K562 (cell line): Measurements from ENCODE around the gene APOBEC3A. TPM values are rescaled to one million over a fixed set of nuclear protein-coding genes. Genes with fewer than 3 reads are reported as not detected.
A peak's percentile ranks its signal among the peaks of the same experiment; 100 is the strongest.

Experiments
- ATAC-seq: fragments of 200-7000 bp; cut with Tn5 transposase; 3 replicates; pipeline ENCODE4 v1.9.1; 2020; ENCODE audit warnings: moderate library complexity
- BruUV-seq: library from RNA; stranded (reverse); fragments of 400-500 nt; replicated peaks from 2 replicates; lab custom pipeline; 2021; lab: Mats Ljungman, UMichigan
- CTCF ChIA-PET: fragments of 300-600 bp; formaldehyde crosslinking; extraction: SDS; loops from one replicate; lab custom pipeline; 2021; ENCODE audit warnings: low intra/inter-chr PET ratio; lab: Yijun Ruan, JAX
- POLR2A ChIA-PET: fragments of 300-600, 350-650 bp; sonication (Branson Sonifier 250); formaldehyde crosslinking; extraction: SDS; loops from one replicate; lab custom pipeline; 2021; ENCODE audit warnings: antibody characterized with exemption, inconsistent platforms; lab: Yijun Ruan, JAX
- DNase-seq, 4 experiments: peaks; one replicate each; pipeline versions ENCODE4 v3.0.0 to v3.0.0-alpha.2; 2011 to 2018; ENCODE audit warnings: low spot score in 3 of 4, mixed read lengths in 3 of 4; ENCODE audit errors: extremely low read depth in 1 of 4
- FAIRE-seq: peaks from 2 replicates; lab custom pipeline; 2011; peaks lifted over from hg19 to GRCh38; lab: Jason Lieb, UNC
- H2AFZ ChIP-seq: 2 replicates; pipeline ENCODE4 v1.6.0; 2011; ENCODE audit warnings: low read depth, low read length, control low read depth, inconsistent platforms
- H3K27ac ChIP-seq: fragments of 200-600 bp; 3 replicates; pipeline ENCODE4 v1.8.0; 2011; ENCODE audit warnings: low read depth, mild to moderate bottlenecking, control low read depth, inconsistent platforms, low read length, moderate library complexity, mixed read lengths; ENCODE audit errors: extremely low read depth
- H3K27me3 ChIP-seq, 2 experiments: fragments of 300-600 bp in 1 of 2; 2 replicates in 1 of 2; 3 replicates in 1 of 2; pipeline versions ENCODE4 v1.6.0 to v1.8.0; 2011; ENCODE audit warnings: inconsistent platforms in 2 of 2, low read length in 2 of 2, mild to moderate bottlenecking in 1 of 2, mixed read lengths in 1 of 2, moderate library complexity in 1 of 2; ENCODE audit not compliant: control insufficient read depth in 2 of 2, insufficient read depth in 2 of 2
- H3K36me3 ChIP-seq: fragments of 300-600 bp; 3 replicates; pipeline ENCODE4 v1.8.0; 2011; ENCODE audit warnings: mild to moderate bottlenecking, low read length, inconsistent platforms; ENCODE audit not compliant: control insufficient read depth, insufficient read depth
- H3K4me1 ChIP-seq, 2 experiments: fragments of 200-600 bp in 1 of 2; replicated peaks in 1 of 2; 2 replicates in 1 of 2; 3 replicates in 1 of 2; pipeline versions ENCODE4 v1.5.1 to v1.8.0; 2011; ENCODE audit warnings: inconsistent platforms in 2 of 2, low read length in 2 of 2, mild to moderate bottlenecking in 1 of 2, mixed read lengths in 1 of 2, moderate library complexity in 1 of 2; ENCODE audit not compliant: control insufficient read depth in 2 of 2, insufficient read depth in 2 of 2
- H3K4me2 ChIP-seq: 2 replicates; pipeline ENCODE4 v1.6.1; 2011; ENCODE audit warnings: low read length, control low read depth, inconsistent platforms, mixed read lengths; ENCODE audit not compliant: insufficient read depth
- H3K4me3 ChIP-seq: fragments of 200-600 bp; sonication (generic), shearing (Covaris generic); 2 replicates; pipeline ENCODE4 v1.5.1; 2016; ENCODE audit warnings: control low read depth, inconsistent platforms
- H3K79me2 ChIP-seq: fragments of 200-600 bp; 3 replicates; pipeline ENCODE4 v1.8.0; 2011; ENCODE audit warnings: low read length, inconsistent platforms; ENCODE audit not compliant: control insufficient read depth, insufficient read depth
- H3K9ac ChIP-seq, 2 experiments: 2 replicates each; pipeline versions ENCODE4 v1.6.0 to v1.6.1; 2011; ENCODE audit warnings: low read depth in 2 of 2, low read length in 2 of 2, control low read depth in 1 of 2, inconsistent platforms in 1 of 2, mild to moderate bottlenecking in 1 of 2, mixed read lengths in 1 of 2; ENCODE audit not compliant: insufficient read depth in 1 of 2
- H3K9me1 ChIP-seq: one replicate; pipeline ENCODE4 v1.6.0; 2011; ENCODE audit warnings: inconsistent platforms, mild to moderate bottlenecking, low read length, moderate library complexity; ENCODE audit not compliant: control insufficient read depth, insufficient read depth
- H3K9me3 ChIP-seq: replicated peaks from 2 replicates; pipeline ENCODE4 v1.5.1; 2011; ENCODE audit warnings: low read depth, low read length, inconsistent platforms; ENCODE audit not compliant: control insufficient read depth, insufficient read depth
- H4K20me1 ChIP-seq: replicated peaks from 2 replicates; pipeline ENCODE4 v1.6.1; 2011; ENCODE audit warnings: low read length, inconsistent platforms, mixed read lengths; ENCODE audit not compliant: control insufficient read depth, insufficient read depth
- ATF1 ChIP-seq, 2 experiments: fragments of 450-650 bp in 1 of 2; IDR thresholded peaks; 2 replicates each; pipeline ENCODE4 v1.6.1; 2016; ENCODE audit warnings: missing compliant biosample characterization in 1 of 2, missing genetic modification characterization in 1 of 2
- CCAR2 ChIP-seq: fragments of 200-400 bp; formaldehyde crosslinking; IDR thresholded peaks from 2 replicates; pipeline ENCODE4 v1.6.1; 2017; ENCODE audit warnings: mild to moderate bottlenecking, low read depth, low read length
- E2F6 ChIP-seq, 2 experiments: IDR thresholded peaks; 2 replicates each; pipeline ENCODE4 v1.6.1; 2011; ENCODE audit warnings: borderline replicate concordance in 1 of 2, control low read depth in 1 of 2, low read depth in 1 of 2, low read length in 1 of 2, mild to moderate bottlenecking in 1 of 2, mixed read lengths in 1 of 2, moderate library complexity in 1 of 2; ENCODE audit not compliant: insufficient read depth in 1 of 2, insufficient read length in 1 of 2, poor library complexity in 1 of 2, severe bottlenecking in 1 of 2; ENCODE audit errors: extremely low read depth in 1 of 2
- NFYB ChIP-seq: IDR thresholded peaks from 2 replicates; pipeline ENCODE4 v1.6.1; 2011; ENCODE audit warnings: mild to moderate bottlenecking, moderate library complexity; ENCODE audit not compliant: insufficient read length; ENCODE audit errors: extremely low read depth
- RAD51 ChIP-seq: fragments of 450-650 bp; IDR thresholded peaks from 2 replicates; pipeline ENCODE4 v1.7.1; 2016; ENCODE audit warnings: low read depth, mild to moderate bottlenecking, borderline replicate concordance
- RBM25 ChIP-seq: fragments of 200-400 bp; formaldehyde crosslinking; IDR thresholded peaks from 2 replicates; pipeline ENCODE4 v1.6.1; 2018; ENCODE audit warnings: low read length, low read depth, moderate library complexity; ENCODE audit not compliant: severe bottlenecking
- TCF7L2 ChIP-seq: fragments of 150-350 bp; IDR thresholded peaks from 2 replicates; pipeline ENCODE4 v1.6.1; 2016; ENCODE audit warnings: low read depth, mild to moderate bottlenecking, low read length, moderate library complexity
- USF1 ChIP-seq: sonication (generic); formaldehyde crosslinking; IDR thresholded peaks from 2 replicates; pipeline ENCODE4 v1.9.0; 2022; ENCODE audit warnings: mild to moderate bottlenecking, missing genetic modification reagents
- WGBS: fragments of 100-300 bp; shearing (Covaris generic); methylation state at CpG from one replicate; pipeline ENCODE4 v1.1.6; 2016; ENCODE audit warnings: low coverage, mixed read lengths; ENCODE audit not compliant: insufficient coverage; ENCODE audit errors: missing lambda C conversion rate; 5-methylcytosine and 5-hydroxymethylcytosine counted together
- in situ Hi-C: fragments of 300-500 bp; cut with MboI; formaldehyde crosslinking; loops from 4 replicates; pipeline ENCODE4 v1.15.0; 2018; ENCODE audit warnings: inconsistent platforms, mixed read lengths
- intact Hi-C: fragments of 100-400 bp; cut with micrococcal nuclease; formaldehyde crosslinking; loops from 2 replicates; pipeline ENCODE4 v1.14.2; 2022
- polyA plus RNA-seq, 8 experiments: library from polyadenylated mRNA; depleted of rRNA in 4 of 8; stranded (reverse) in 5 of 8; unstranded in 3 of 8; fragments of >200 nt; fragmentation: Nextera tagmentation in 2 of 8; fragmentation: Illumina TruSeq in 1 of 8; extraction: Ambion mirVana in 2 of 8; extraction: Trizol in 1 of 8; gene quantifications; 2 replicates each; pipeline versions ENCODE4 v1.2.1 to v1.2.3, GENCODE V29; 2011 to 2014; ENCODE audit warnings: inconsistent platforms in 1 of 8, missing spikeins in 1 of 8
- total RNA-seq, 7 experiments: library from RNA; depleted of rRNA in 6 of 7; stranded (reverse); fragments of >200 nt in 6 of 7; fragmentation: Illumina TruSeq in 2 of 7; extraction: Trizol in 2 of 7; gene quantifications; 2 replicates each; pipeline versions ENCODE4 v1.2.1 to v1.2.3, GENCODE V29; 2011 to 2021; ENCODE audit warnings: low replicate concordance in 1 of 7
- TF ChIP-seq, protein P1 (sequence below): sonication (generic); formaldehyde crosslinking; IDR thresholded peaks from 2 replicates; pipeline ENCODE4 v1.5.0; 2020; ENCODE audit warnings: missing genetic modification reagents

The APOBEC3A gene
- total and polyA plus RNA-seq, 9 of the 15 experiments (the other 6 are each of a cell fraction or from before 2014, with no cell fraction given): 0.04 TPM; not detected in 8

GRCh38 chr22:38925571-38926041 is 31.8 kb upstream of the APOBEC3A start:
- peak; percentile 51 for FAIRE-seq
- Histone ChIP-seq H3K79me2 (no peaks in the 10 kb centered on the region), H3K9me1 (no peaks in the 10 kb centered on the region), H2AFZ (no peak overlapping the region), H4K20me1 (no peaks in the 10 kb centered on the region), H3K9me3 (no peaks in the 10 kb centered on the region), H3K4me1 (peaks cover 8 to 11% of the 10 kb centered on the region in 2 experiments), H3K9ac (no peak overlapping the region), H3K36me3 (no peaks in the 10 kb centered on the region), H3K4me2 (no peak overlapping the region), H3K4me3 (no peak overlapping the region), H3K27me3 (no peaks in the 10 kb centered on the region), H3K27ac (no peak overlapping the region)
- no peak for DNase-seq
- ChIA-PET POLR2A (no interaction called here), CTCF (no interaction called here)
- in situ Hi-C loops (no loop called here), intact Hi-C loops (loop anchor here (2.0 to 10.0 kb wide), 2 partner anchors 51 to 77 kb away; partner anchors contain the start of gene CBX6)
- TF ChIP-seq, protein P1, sequence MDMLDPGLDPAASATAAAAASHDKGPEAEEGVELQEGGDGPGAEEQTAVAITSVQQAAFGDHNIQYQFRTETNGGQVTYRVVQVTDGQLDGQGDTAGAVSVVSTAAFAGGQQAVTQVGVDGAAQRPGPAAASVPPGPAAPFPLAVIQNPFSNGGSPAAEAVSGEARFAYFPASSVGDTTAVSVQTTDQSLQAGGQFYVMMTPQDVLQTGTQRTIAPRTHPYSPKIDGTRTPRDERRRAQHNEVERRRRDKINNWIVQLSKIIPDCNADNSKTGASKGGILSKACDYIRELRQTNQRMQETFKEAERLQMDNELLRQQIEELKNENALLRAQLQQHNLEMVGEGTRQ (CRISPR knock-in tag): peak; percentile 45; the same call in 1 of the 2 replicates
- TF ChIP-seq NFYB (peak; percentile 86), ATF1 (CRISPR knock-in tag; IDR thresholded peaks at IDR 0.05) (no peak), ATF1 (tag; IDR thresholded peaks at IDR 0.05) (no peak), CCAR2 (no peak), TCF7L2 (no peak), RAD51 (peak; percentile 54; the same call in 1 of the 2 replicates), E2F6 (IDR thresholded peaks at IDR 0.05; ENCODE audit: borderline replicate concordance in 1 of 2, extremely low read depth in 1 of 2, insufficient read depth in 1 of 2, insufficient read length in 1 of 2, low read depth in 1 of 2, low read length in 1 of 2, poor library complexity in 1 of 2, severe bottlenecking in 1 of 2) (peak in 1 of 2 experiments; percentile 12), USF1 (peak; percentile 37), RBM25 (peak; percentile 22)
- ATAC-seq: no peak
- BruUV-seq: no TSS peak
- 24% methylated on average over 6 of the region's 7 CpGs for WGBS
